GM23338 (cell line): ENCODE results near the gene RNF11. TPM values are rescaled to one million over a fixed set of nuclear protein-coding genes. Genes with fewer than 3 reads are reported as not detected.

ENCODE experiments used
- ATAC-seq: fragments of 200-7000 bp; cut with Tn5 transposase; 3 replicates; pipeline ENCODE4 v1.9.1; 2020
- DNase-seq: peaks from one replicate; pipeline ENCODE4 v3.0.0-alpha.2; 2015; ENCODE audit warnings: low spot score
- H2AFZ ChIP-seq: fragments of 200-600 bp; sonication (generic); 2 replicates; pipeline ENCODE4 v1.8.0; 2016; ENCODE audit warnings: antibody characterized with exemption, mild to moderate bottlenecking, moderate library complexity
- H3F3A ChIP-seq: fragments of 200-600 bp; sonication (generic); replicated peaks from 2 replicates; pipeline ENCODE4 v1.8.0; 2017; ENCODE audit warnings: antibody characterized with exemption, mixed run types, low read depth
- H3K27ac ChIP-seq: fragments of 200-600 bp; sonication (generic); 2 replicates; pipeline ENCODE4 v1.6.1; 2016; ENCODE audit warnings: low read depth
- H3K27me3 ChIP-seq: fragments of 200-600 bp; sonication (generic); 2 replicates; pipeline ENCODE4 v1.8.0; 2016; ENCODE audit warnings: mild to moderate bottlenecking, mixed run types, moderate library complexity; ENCODE audit not compliant: insufficient read depth
- H3K36me3 ChIP-seq: fragments of 200-600 bp; sonication (generic); 2 replicates; pipeline ENCODE4 v1.8.0; 2016; ENCODE audit warnings: mild to moderate bottlenecking; ENCODE audit not compliant: insufficient read depth
- H3K4me1 ChIP-seq: fragments of 200-600 bp; sonication (generic); 2 replicates; pipeline ENCODE4 v1.8.0; 2016; ENCODE audit warnings: mild to moderate bottlenecking, moderate library complexity; ENCODE audit not compliant: insufficient read depth
- H3K4me2 ChIP-seq: fragments of 200-600 bp; sonication (generic); 2 replicates; pipeline ENCODE4 v1.7.1; 2017; ENCODE audit warnings: mixed run types
- H3K4me3 ChIP-seq: fragments of 200-600 bp; sonication (generic); 2 replicates; pipeline ENCODE4 v1.6.1; 2016; ENCODE audit warnings: mixed run types
- H3K79me2 ChIP-seq: fragments of 200-600 bp; sonication (generic); replicated peaks from 2 replicates; pipeline ENCODE4 v1.8.0; 2017; ENCODE audit warnings: mild to moderate bottlenecking; ENCODE audit not compliant: insufficient read depth
- H3K9me2 ChIP-seq: fragments of 200-600 bp; sonication (generic); 2 replicates; pipeline ENCODE4 v1.8.0; 2017; ENCODE audit not compliant: insufficient read depth
- H4K20me1 ChIP-seq: fragments of 200-600 bp; sonication (generic); replicated peaks from 2 replicates; pipeline ENCODE4 v1.8.0; 2017; ENCODE audit warnings: mild to moderate bottlenecking; ENCODE audit not compliant: insufficient read depth
- H3K27ac Mint-ChIP-seq: 2 replicates; pipeline ENCODE4 v1.8.0; 2020; ENCODE audit warnings: inconsistent platforms, mild to moderate bottlenecking, moderate library complexity, mixed read lengths
- H3K27me3 Mint-ChIP-seq: 3 replicates; pipeline ENCODE4 v1.8.0; 2022; ENCODE audit warnings: low read depth, mild to moderate bottlenecking, moderate library complexity, mixed read lengths, inconsistent platforms; ENCODE audit not compliant: insufficient read depth, poor library complexity
- H3K36me3 Mint-ChIP-seq: 3 replicates; pipeline ENCODE4 v1.8.0; 2021; ENCODE audit warnings: low read depth, mild to moderate bottlenecking, inconsistent platforms, moderate library complexity, mixed read lengths
- H3K4me1 Mint-ChIP-seq: 3 replicates; pipeline ENCODE4 v1.8.0; 2020; ENCODE audit warnings: mild to moderate bottlenecking, inconsistent platforms, mixed read lengths
- H3K4me3 Mint-ChIP-seq: 3 replicates; pipeline ENCODE4 v1.8.0; 2021; ENCODE audit warnings: moderate library complexity, mild to moderate bottlenecking, inconsistent platforms, mixed read lengths
- H3K9me3 Mint-ChIP-seq: 3 replicates; pipeline ENCODE4 v1.8.0; 2020; ENCODE audit warnings: moderate library complexity, mild to moderate bottlenecking, inconsistent platforms, mixed read lengths
- CREB1 ChIP-seq: fragments of 250-450 bp; sonication (Bioruptor Pico); IDR thresholded peaks from 2 replicates; pipeline ENCODE4 v1.5.0; 2020; ENCODE audit warnings: low read depth, mild to moderate bottlenecking, moderate library complexity
- EZH2 ChIP-seq: fragments of 200-600 bp; sonication (generic); IDR thresholded peaks from one replicate; pipeline ENCODE4 v1.8.0; 2017; ENCODE audit warnings: antibody characterized with exemption, mild to moderate bottlenecking, low read depth; ENCODE audit not compliant: unreplicated experiment
- EZH2phosphoT487 ChIP-seq: fragments of 200-600 bp; sonication (generic); IDR thresholded peaks from one replicate; pipeline ENCODE4 v1.8.1; 2018; ENCODE audit warnings: antibody characterized with exemption; ENCODE audit not compliant: unreplicated experiment
- JUNB ChIP-seq: IDR thresholded peaks from one replicate; pipeline ENCODE4 v1.6.1; 2016; ENCODE audit warnings: antibody characterized with exemption; ENCODE audit not compliant: unreplicated experiment
- NANOG ChIP-seq: IDR thresholded peaks from 2 replicates; pipeline ENCODE4 v1.6.1; 2016; ENCODE audit warnings: antibody characterized with exemption, borderline replicate concordance
- POLR2AphosphoS5 ChIP-seq: IDR thresholded peaks from 2 replicates; pipeline ENCODE4 v1.6.1; 2016; ENCODE audit warnings: antibody characterized with exemption, low read depth
- STAT1 ChIP-seq: IDR thresholded peaks from one replicate; pipeline ENCODE4 v1.6.1; 2016; ENCODE audit warnings: antibody characterized with exemption; ENCODE audit not compliant: unreplicated experiment
- ZNF114 ChIP-seq: fragments of 250-450 bp; sonication (Bioruptor Pico); IDR thresholded peaks from 2 replicates; pipeline ENCODE4 v1.5.0; 2020; ENCODE audit warnings: mild to moderate bottlenecking, moderate library complexity
- ZNF331 ChIP-seq: fragments of 250-450 bp; sonication (Bioruptor Pico); IDR thresholded peaks from 2 replicates; pipeline ENCODE4 v1.5.0; 2020; ENCODE audit warnings: low read depth, mild to moderate bottlenecking, moderate library complexity
- polyA plus RNA-seq: library from polyadenylated mRNA; unstranded; fragments of >200 nt; fragmentation: Nextera tagmentation; extraction: Ambion mirVana; gene quantifications from 2 replicates; pipeline ENCODE4 v1.2.1, GENCODE V29; 2016
- total RNA-seq: library from RNA; depleted of rRNA; stranded (reverse); fragments of >200 nt; shearing (Covaris generic); gene quantifications from 2 replicates; pipeline ENCODE4 v1.2.3, GENCODE V29; 2014
- TF ChIP-seq, protein P1 (sequence below), 2 experiments: fragments of 200-600 bp in 1 of 2; sonication (generic) in 1 of 2; conservative IDR thresholded peaks; 2 replicates each; pipeline versions ENCODE4 v1.5.1 to v1.6.1; 2016 to 2017; ENCODE audit warnings: antibody characterized with exemption in 2 of 2, low read depth in 2 of 2, mild to moderate bottlenecking in 2 of 2, moderate library complexity in 1 of 2
- TF ChIP-seq, protein P2 (sequence below): IDR thresholded peaks from 2 replicates; pipeline ENCODE4 v1.6.1; 2016; ENCODE audit warnings: antibody characterized with exemption
- TF ChIP-seq, protein P3 (sequence below): fragments of 250-450 bp; sonication (Bioruptor Pico); IDR thresholded peaks from 2 replicates; pipeline ENCODE4 v1.5.0; 2020; ENCODE audit warnings: mild to moderate bottlenecking, moderate library complexity
- TF ChIP-seq, protein P4 (sequence below): IDR thresholded peaks from one replicate; pipeline ENCODE4 v1.6.1; 2018; ENCODE audit warnings: antibody characterized with exemption; ENCODE audit not compliant: unreplicated experiment

RNF11 gene
- total and polyA plus RNA-seq, 2 experiments from 2014 or later = 22.3 to 43.0 TPM

DNA sequence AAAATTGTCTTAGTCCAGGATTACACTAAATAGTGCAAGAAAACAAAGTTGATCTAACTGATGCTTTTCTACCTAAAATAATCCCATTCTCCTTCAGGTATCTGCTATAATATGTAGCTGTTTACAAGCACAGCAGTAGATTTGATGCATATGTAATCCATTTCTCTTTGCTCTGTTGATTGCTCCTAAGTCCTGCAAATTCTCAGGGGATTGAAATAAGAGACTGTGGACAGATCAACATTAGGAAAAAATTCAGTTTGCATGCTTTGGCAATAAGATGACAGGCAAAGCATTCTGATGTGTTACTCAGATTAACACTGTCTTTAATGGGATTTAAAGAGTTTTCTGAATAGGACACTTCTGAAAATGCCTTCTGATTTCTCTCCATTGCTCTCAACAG is 34.7 kb downstream of the RNF11 start:
- no peak overlapping the region for H3K4me3 ChIP-seq
- no peak overlapping the region for H3K27ac ChIP-seq
- H3F3A ChIP-seq = no peaks in the 10 kb centered on the region
- peaks cover 8% of the 10 kb centered on the region; the same call in 1 of the 2 replicates for H4K20me1 ChIP-seq
- no peak overlapping the region for H2AFZ ChIP-seq
- no peak overlapping the region for H3K27ac Mint-ChIP-seq
- no peak overlapping the region for H3K4me3 Mint-ChIP-seq
- peaks cover 10% of the 10 kb centered on the region; the same call in 2 of the 3 replicates for H3K36me3 Mint-ChIP-seq
- H3K4me2 ChIP-seq = no peak overlapping the region
- no peaks in the 10 kb centered on the region for H3K27me3 ChIP-seq
- TF ChIP-seq ZNF114 (CRISPR knock-in tag) (no peak), STAT1 (no peak), JUNB (no peak), ZNF331 (CRISPR knock-in tag) (no peak), POLR2AphosphoS5 (no peak), NANOG (no peak), EZH2phosphoT487 (no peak), CREB1 (CRISPR knock-in tag) (no peak), EZH2 (no peak)
- TF ChIP-seq, protein P1, sequence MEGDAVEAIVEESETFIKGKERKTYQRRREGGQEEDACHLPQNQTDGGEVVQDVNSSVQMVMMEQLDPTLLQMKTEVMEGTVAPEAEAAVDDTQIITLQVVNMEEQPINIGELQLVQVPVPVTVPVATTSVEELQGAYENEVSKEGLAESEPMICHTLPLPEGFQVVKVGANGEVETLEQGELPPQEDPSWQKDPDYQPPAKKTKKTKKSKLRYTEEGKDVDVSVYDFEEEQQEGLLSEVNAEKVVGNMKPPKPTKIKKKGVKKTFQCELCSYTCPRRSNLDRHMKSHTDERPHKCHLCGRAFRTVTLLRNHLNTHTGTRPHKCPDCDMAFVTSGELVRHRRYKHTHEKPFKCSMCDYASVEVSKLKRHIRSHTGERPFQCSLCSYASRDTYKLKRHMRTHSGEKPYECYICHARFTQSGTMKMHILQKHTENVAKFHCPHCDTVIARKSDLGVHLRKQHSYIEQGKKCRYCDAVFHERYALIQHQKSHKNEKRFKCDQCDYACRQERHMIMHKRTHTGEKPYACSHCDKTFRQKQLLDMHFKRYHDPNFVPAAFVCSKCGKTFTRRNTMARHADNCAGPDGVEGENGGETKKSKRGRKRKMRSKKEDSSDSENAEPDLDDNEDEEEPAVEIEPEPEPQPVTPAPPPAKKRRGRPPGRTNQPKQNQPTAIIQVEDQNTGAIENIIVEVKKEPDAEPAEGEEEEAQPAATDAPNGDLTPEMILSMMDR (conservative IDR thresholded peaks at IDR 0.05; ENCODE audit: low read depth in 2 of 2) = no peak
- TF ChIP-seq, protein P2, sequence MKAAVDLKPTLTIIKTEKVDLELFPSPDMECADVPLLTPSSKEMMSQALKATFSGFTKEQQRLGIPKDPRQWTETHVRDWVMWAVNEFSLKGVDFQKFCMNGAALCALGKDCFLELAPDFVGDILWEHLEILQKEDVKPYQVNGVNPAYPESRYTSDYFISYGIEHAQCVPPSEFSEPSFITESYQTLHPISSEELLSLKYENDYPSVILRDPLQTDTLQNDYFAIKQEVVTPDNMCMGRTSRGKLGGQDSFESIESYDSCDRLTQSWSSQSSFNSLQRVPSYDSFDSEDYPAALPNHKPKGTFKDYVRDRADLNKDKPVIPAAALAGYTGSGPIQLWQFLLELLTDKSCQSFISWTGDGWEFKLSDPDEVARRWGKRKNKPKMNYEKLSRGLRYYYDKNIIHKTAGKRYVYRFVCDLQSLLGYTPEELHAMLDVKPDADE = no peak
- TF ChIP-seq, protein P3, sequence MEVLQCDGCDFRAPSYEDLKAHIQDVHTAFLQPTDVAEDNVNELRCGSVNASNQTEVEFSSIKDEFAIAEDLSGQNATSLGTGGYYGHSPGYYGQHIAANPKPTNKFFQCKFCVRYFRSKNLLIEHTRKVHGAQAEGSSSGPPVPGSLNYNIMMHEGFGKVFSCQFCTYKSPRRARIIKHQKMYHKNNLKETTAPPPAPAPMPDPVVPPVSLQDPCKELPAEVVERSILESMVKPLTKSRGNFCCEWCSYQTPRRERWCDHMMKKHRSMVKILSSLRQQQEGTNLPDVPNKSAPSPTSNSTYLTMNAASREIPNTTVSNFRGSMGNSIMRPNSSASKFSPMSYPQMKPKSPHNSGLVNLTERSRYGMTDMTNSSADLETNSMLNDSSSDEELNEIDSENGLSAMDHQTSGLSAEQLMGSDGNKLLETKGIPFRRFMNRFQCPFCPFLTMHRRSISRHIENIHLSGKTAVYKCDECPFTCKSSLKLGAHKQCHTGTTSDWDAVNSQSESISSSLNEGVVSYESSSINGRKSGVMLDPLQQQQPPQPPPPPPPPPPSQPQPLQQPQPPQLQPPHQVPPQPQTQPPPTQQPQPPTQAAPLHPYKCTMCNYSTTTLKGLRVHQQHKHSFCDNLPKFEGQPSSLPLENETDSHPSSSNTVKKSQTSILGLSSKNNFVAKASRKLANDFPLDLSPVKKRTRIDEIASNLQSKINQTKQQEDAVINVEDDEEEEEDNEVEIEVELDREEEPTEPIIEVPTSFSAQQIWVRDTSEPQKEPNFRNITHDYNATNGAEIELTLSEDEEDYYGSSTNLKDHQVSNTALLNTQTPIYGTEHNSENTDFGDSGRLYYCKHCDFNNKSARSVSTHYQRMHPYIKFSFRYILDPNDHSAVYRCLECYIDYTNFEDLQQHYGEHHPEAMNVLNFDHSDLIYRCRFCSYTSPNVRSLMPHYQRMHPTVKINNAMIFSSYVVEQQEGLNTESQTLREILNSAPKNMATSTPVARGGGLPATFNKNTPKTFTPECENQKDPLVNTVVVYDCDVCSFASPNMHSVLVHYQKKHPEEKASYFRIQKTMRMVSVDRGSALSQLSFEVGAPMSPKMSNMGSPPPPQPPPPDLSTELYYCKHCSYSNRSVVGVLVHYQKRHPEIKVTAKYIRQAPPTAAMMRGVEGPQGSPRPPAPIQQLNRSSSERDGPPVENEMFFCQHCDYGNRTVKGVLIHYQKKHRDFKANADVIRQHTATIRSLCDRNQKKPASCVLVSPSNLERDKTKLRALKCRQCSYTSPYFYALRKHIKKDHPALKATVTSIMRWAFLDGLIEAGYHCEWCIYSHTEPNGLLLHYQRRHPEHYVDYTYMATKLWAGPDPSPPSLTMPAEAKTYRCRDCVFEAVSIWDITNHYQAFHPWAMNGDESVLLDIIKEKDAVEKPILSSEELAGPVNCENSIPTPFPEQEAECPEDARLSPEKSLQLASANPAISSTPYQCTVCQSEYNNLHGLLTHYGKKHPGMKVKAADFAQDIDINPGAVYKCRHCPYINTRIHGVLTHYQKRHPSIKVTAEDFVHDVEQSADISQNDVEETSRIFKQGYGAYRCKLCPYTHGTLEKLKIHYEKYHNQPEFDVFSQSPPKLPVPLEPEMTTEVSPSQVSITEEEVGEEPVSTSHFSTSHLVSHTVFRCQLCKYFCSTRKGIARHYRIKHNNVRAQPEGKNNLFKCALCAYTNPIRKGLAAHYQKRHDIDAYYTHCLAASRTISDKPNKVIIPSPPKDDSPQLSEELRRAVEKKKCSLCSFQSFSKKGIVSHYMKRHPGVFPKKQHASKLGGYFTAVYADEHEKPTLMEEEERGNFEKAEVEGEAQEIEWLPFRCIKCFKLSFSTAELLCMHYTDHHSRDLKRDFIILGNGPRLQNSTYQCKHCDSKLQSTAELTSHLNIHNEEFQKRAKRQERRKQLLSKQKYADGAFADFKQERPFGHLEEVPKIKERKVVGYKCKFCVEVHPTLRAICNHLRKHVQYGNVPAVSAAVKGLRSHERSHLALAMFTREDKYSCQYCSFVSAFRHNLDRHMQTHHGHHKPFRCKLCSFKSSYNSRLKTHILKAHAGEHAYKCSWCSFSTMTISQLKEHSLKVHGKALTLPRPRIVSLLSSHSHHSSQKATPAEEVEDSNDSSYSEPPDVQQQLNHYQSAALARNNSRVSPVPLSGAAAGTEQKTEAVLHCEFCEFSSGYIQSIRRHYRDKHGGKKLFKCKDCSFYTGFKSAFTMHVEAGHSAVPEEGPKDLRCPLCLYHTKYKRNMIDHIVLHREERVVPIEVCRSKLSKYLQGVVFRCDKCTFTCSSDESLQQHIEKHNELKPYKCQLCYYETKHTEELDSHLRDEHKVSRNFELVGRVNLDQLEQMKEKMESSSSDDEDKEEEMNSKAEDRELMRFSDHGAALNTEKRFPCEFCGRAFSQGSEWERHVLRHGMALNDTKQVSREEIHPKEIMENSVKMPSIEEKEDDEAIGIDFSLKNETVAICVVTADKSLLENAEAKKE (CRISPR knock-in tag) = no peak
- TF ChIP-seq, protein P4, sequence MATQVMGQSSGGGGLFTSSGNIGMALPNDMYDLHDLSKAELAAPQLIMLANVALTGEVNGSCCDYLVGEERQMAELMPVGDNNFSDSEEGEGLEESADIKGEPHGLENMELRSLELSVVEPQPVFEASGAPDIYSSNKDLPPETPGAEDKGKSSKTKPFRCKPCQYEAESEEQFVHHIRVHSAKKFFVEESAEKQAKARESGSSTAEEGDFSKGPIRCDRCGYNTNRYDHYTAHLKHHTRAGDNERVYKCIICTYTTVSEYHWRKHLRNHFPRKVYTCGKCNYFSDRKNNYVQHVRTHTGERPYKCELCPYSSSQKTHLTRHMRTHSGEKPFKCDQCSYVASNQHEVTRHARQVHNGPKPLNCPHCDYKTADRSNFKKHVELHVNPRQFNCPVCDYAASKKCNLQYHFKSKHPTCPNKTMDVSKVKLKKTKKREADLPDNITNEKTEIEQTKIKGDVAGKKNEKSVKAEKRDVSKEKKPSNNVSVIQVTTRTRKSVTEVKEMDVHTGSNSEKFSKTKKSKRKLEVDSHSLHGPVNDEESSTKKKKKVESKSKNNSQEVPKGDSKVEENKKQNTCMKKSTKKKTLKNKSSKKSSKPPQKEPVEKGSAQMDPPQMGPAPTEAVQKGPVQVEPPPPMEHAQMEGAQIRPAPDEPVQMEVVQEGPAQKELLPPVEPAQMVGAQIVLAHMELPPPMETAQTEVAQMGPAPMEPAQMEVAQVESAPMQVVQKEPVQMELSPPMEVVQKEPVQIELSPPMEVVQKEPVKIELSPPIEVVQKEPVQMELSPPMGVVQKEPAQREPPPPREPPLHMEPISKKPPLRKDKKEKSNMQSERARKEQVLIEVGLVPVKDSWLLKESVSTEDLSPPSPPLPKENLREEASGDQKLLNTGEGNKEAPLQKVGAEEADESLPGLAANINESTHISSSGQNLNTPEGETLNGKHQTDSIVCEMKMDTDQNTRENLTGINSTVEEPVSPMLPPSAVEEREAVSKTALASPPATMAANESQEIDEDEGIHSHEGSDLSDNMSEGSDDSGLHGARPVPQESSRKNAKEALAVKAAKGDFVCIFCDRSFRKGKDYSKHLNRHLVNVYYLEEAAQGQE = no peak
- DNase-seq (no peak), ATAC-seq (no peak)
- H3K27me3 Mint-ChIP-seq = peaks cover 4% of the 10 kb centered on the region
- peaks cover 24% of the 10 kb centered on the region for H3K79me2 ChIP-seq
- H3K9me3 Mint-ChIP-seq = no peaks in the 10 kb centered on the region
- H3K36me3 ChIP-seq = no peaks in the 10 kb centered on the region
- no peaks in the 10 kb centered on the region for H3K9me2 ChIP-seq
- H3K4me1 Mint-ChIP-seq = peaks cover 7% of the 10 kb centered on the region; the same call in 2 of the 3 replicates
- H3K4me1 ChIP-seq = peaks cover 9% of the 10 kb centered on the region
